Hematopoietic multipotent progenitor cell treated with erythropoietin and hydrocortisone succinate and interleukin-3 and kit ligand, for 8 days (in vitro differentiated cells): ENCODE measurements around the gene TMEM205.

Experiments used
- DNase-seq: peaks from one replicate; pipeline ENCODE4 v3.0.0-alpha.2; 2015

TMEM205 gene

DNA sequence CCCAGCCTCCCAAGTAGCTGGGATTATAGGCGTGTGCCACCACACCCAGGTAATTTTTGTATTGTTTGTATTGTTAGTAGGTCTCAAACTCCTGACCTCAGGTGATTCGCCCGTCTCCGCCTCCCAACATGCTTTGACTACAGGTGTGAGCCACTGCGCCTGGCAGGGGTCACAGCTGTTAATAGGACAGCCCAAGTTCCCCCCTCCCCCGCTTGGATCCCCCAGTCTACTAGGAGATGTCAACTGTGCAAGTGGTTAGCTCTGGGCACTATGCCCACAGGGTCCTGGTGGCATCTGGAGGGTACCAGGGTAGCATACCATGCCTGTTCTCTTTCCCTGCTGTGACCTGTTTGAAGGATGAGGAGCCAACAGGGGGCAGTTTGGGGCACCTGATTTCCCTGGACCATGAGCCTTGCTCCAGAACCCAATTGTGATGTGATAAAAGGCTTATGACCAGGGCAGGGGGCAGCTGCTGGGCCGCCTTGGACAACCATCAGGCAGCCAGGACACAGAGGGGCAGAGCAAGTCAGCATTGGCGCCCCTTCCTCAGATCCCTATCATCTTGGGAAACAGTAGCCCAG is 50.3 kb downstream of the TMEM205 start, which contains the start of gene TSPAN16:
TSPAN16 (plus strand) TSS at position 496 of the 581 bp plus-strand sequence. CDS start 138 bp downstream, outside the sequence.
- no peak for DNase-seq

GRCh38 chr19:11295180-11295579 is 50.9 kb downstream of the TMEM205 start:
- no peak for DNase-seq

- DNase-seq: peak; percentile 73
These were observed 52.4 kb downstream of the TMEM205 start for GRCh38 chr19:11293433-11294389.
